ENCODE measurements around the gene INTU. TPM values are rescaled to one million over a fixed set of nuclear protein-coding genes. Genes with fewer than 3 reads are reported as not detected.

The INTU gene
- total RNA-seq, 2 donors from 2014 or later, result 5.3 to 5.6 TPM

GRCh38 chr4:127731406-127731805 lies 98.6 kb downstream of the INTU start:
- DNase-seq (no peak), ATAC-seq (no peak)
- intact Hi-C loops (cut with DNase I), result loop anchor here in 1 of 2 donors (5.0 kb wide), 1 partner anchor 124 kb away; no protein-coding TSS in a partner anchor

GRCh38 chr4:127732623-127733328 lies 100.0 kb downstream of the INTU start:
- DNase-seq (no peak), ATAC-seq (peak in 1 of 2 donors; percentile 27)
- intact Hi-C loops (cut with DNase I), result loop anchor here (1.0 to 5.0 kb wide), 2 partner anchors 125 to 127 kb away; no protein-coding TSS in a partner anchor

- intact Hi-C loops (cut with DNase I), result loop anchor here in 1 of 2 donors (5.0 kb wide), 1 partner anchor 128 kb away; no protein-coding TSS in a partner anchor
- no peak for ATAC-seq
- no peak for DNase-seq
Measured at GRCh38 chr4:127734976-127735375, 102.2 kb downstream of the INTU start.

GRCh38 chr4:127737295-127737694 lies 104.5 kb downstream of the INTU start:
- intact Hi-C loops (cut with DNase I), result no loop called here
- ATAC-seq, result no peak

GRCh38 chr4:127741247-127741646 lies 108.5 kb downstream of the INTU start:
- ATAC-seq, result no peak
- intact Hi-C loops (cut with DNase I), result no loop called here
- DNase-seq, result no peak

More at GRCh38 chr4:127737295-127737694, 104.5 kb downstream of the INTU start:
- DNase-seq, result no peak

- DNase-seq (no peak), ATAC-seq (no peak)
- intact Hi-C loops (cut with DNase I), result no loop called here
Measured at GRCh38 chr4:127747883-127748282, 115.1 kb downstream of the INTU start.

DNA sequence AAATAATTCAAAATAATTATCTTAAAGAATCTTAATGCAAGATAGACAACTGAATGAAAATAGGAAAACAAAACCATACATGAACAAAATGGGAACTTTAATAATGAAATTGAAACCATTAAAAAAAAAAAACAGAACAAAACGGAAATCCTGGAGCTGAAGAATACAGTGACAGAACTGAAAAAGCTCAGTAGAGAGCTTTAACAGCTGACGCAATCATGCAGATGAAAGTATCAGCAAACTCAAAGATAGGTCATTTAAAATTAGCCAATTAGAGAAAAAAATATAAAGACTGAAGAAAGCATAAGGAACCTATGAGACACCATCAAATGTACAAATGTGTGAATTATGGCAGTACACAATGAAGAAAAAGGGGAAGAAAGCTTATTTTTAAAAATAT lies 116.2 kb downstream of the INTU start:
- intact Hi-C loops (cut with DNase I), result no loop called here
- DNase-seq, result no peak
- ATAC-seq, result no peak

GRCh38 chr4:127756906-127757305 lies 124.1 kb downstream of the INTU start:
- intact Hi-C loops (cut with DNase I), result no loop called here
- DNase-seq (no peak), ATAC-seq (no peak)

DNA sequence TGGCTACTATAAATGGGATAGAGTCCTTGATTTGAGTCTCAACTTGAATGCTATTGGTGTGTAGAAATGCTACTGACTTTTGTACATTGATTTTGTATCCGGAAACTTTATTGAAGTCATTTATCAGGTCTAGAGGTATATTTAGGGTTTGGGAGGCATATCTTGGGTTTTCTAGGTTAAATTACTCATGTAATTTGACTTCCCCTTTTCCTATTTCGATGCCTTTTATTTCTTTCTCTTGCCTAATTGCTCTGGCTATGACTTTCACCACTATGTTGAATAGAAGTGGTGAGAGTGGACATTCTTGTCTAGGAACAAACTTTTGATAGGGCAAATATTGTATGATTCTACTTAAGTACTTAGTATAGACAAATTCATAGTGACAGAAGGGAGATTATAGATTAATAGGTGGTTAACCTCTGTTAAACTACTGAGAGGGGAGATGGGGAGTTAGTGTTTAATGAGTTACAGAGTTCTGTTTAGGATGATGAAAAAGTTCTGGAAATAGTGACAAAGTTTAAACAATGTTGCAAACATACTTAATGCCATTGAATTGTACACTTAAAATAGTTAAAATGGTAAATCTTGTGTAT lies 126.6 kb downstream of the INTU start:
- ATAC-seq (no peak), DNase-seq (no peak)
- intact Hi-C loops (cut with DNase I), result no loop called here

DNA sequence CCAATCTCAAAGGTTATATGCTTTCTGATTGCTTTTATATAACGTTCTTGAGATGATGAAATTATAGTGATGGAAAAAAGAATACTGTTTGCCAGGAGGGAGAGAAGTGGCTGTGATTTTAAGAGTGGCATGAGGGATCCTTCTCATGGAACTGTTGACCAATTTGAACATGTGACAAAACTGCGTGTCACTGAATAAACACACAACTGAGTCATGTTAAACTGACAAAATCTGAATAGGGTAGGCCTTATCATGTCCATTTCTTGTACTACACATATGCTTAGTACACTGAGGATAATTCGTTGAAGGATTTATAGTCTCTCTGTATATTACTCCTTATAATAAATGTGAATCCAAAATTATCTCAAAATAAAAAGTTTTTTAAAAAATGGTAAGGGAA lies 127.1 kb downstream of the INTU start:
- intact Hi-C loops (cut with DNase I), result no loop called here

DNA sequence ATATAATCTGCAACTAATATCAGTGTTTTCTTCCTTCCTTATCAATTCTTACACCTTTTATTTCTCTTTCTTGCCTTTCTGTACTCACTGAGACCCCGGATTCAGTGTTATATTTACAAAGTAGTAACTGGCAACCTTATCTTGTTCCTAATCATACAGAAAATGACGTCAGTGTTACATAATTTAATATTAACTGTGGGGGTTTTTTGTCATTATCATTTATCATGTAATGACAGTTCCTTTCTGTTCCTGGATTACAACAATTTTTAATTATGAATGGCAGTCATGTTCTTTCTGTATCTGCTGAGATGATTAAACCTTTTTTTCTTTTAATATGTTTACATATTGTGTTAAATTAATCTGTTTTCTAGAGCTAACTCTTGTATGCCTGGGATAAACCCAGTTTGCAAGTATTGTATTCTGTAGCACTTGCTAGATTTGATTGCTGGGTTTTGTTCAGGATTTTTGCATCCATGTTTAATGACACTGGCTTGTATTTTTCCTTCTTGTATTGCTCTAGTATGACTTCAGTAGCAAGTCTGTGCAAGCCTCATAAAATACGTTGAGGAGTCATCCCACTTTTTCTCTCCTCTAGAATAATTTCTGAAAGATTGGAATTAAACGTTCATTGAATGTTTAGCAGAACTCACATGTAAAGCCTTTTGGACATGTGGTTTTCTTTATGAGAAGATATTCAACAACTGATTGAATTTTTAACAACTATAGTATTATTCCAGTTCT lies 138.9 kb downstream of the INTU start:
- no peak for DNase-seq
- no peak for ATAC-seq
- intact Hi-C loops (cut with DNase I), result no loop called here

More for the DNA sequence above, 127.1 kb downstream of the INTU start:
- no peak for DNase-seq
- no peak for ATAC-seq

GRCh38 chr4:127772769-127773671 lies 140.3 kb downstream of the INTU start:
- no peak for ATAC-seq
- intact Hi-C loops (cut with DNase I), result no loop called here

DNA sequence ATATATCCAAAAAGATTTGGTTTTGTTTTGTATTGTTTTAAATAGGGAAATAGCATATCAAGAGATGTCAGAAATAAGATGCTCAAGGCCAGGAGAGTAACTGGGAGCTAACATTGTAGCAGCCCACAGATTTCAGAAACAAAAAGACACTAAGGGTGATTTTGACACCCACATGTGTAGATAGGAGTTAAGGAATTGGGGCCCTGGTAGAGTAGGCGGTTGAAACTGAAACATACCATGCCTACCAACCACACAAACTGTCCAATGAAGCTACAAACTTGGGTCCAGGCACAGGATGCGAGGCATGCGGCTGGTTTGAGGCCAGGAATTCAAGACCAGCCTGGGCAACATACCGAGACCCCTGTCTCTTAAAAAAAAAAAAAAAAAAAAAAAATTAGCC lies 143.1 kb downstream of the INTU start:
- no peak for ATAC-seq

More at GRCh38 chr4:127772769-127773671, 140.3 kb downstream of the INTU start:
- DNase-seq, result no peak

More for the DNA sequence above, 143.1 kb downstream of the INTU start:
- DNase-seq, result no peak
- intact Hi-C loops (cut with DNase I), result no loop called here

Other genes starting within 250 kb of the INTU start
- gene SLC25A31, start 97.4 kb downstream of the INTU start, total RNA-seq, result not detected
- gene HSPA4L, start 149.4 kb downstream of the INTU start, total RNA-seq, result 1 to 10 TPM; 9.3 to 9.5 TPM
- 1 to 10 TPM in 1 of 2 donors, under 1 TPM in 1; 0.68 to 2.4 TPM for gene PLK4, start 247.9 kb downstream of the INTU start, total RNA-seq